Nephron progenitor cell (in vitro differentiated cells): ENCODE measurements around the gene CELA2A.

Experiments
- DNase-seq: peaks from one replicate; pipeline ENCODE4 v3.0.0; 2021
- H3K27ac Mint-ChIP-seq: 2 replicates; pipeline ENCODE4 v1.8.0; 2021; ENCODE audit warnings: mild to moderate bottlenecking, moderate library complexity, mixed read lengths
- H3K27me3 Mint-ChIP-seq: 2 replicates; pipeline ENCODE4 v1.8.0; 2021; ENCODE audit warnings: mild to moderate bottlenecking, low read depth, mixed read lengths; ENCODE audit not compliant: poor library complexity
- H3K36me3 Mint-ChIP-seq: 2 replicates; pipeline ENCODE4 v1.8.0; 2021; ENCODE audit warnings: low read depth, mixed read lengths
- H3K4me1 Mint-ChIP-seq: 2 replicates; pipeline ENCODE4 v1.8.0; 2021; ENCODE audit warnings: mixed read lengths
- H3K4me3 Mint-ChIP-seq: 2 replicates; pipeline ENCODE4 v1.8.0; 2021; ENCODE audit warnings: mild to moderate bottlenecking, moderate library complexity, mixed read lengths
- H3K9me3 Mint-ChIP-seq: 2 replicates; pipeline ENCODE4 v1.8.0; 2021; ENCODE audit warnings: mild to moderate bottlenecking, moderate library complexity, mixed read lengths
- CTCF ChIP-seq: fragments of 200-600 bp; sonication (generic); IDR thresholded peaks from 2 replicates; pipeline ENCODE4 v1.5.0; 2021; ENCODE audit warnings: antibody characterized with exemption

Gene CELA2A

GRCh38 chr1:15414445-15414983, 42.0 kb upstream of the CELA2A start:
- Mint-ChIP-seq H3K27me3 (peaks cover 15% of the 10 kb centered on the region), H3K27ac (no peak overlapping the region), H3K9me3 (no peaks in the 10 kb centered on the region), H3K4me1 (peaks cover 40% of the 10 kb centered on the region), H3K36me3 (no peaks in the 10 kb centered on the region), H3K4me3 (no peak overlapping the region)
- no peak for TF ChIP-seq CTCF
- DNase-seq, result no peak

GRCh38 chr1:15417059-15417934, 39.2 kb upstream of the CELA2A start:
- peaks cover 12% of the 10 kb centered on the region for H3K9me3 Mint-ChIP-seq
- H3K4me1 Mint-ChIP-seq, result peaks cover 28% of the 10 kb centered on the region
- H3K27me3 Mint-ChIP-seq, result peaks cover 8% of the 10 kb centered on the region
- DNase-seq, result no peak
- peaks cover 9% of the 10 kb centered on the region for H3K36me3 Mint-ChIP-seq
- TF ChIP-seq CTCF, result no peak
- no peak overlapping the region for H3K4me3 Mint-ChIP-seq
- peak overlapping the region; percentile 66 for H3K27ac Mint-ChIP-seq

GRCh38 chr1:15418806-15419515, 37.6 kb upstream of the CELA2A start:
- Mint-ChIP-seq H3K4me3 (no peak overlapping the region), H3K9me3 (peaks cover 12% of the 10 kb centered on the region), H3K36me3 (peaks cover 9% of the 10 kb centered on the region), H3K4me1 (peaks cover 24% of the 10 kb centered on the region), H3K27ac (peak overlapping the region; percentile 48), H3K27me3 (peaks cover 3% of the 10 kb centered on the region)
- TF ChIP-seq CTCF, result no peak
- DNase-seq, result no peak

GRCh38 chr1:15420853-15421465, 35.6 kb upstream of the CELA2A start:
- Mint-ChIP-seq H3K36me3 (peaks cover 9% of the 10 kb centered on the region), H3K9me3 (peaks cover 12% of the 10 kb centered on the region), H3K4me3 (no peak overlapping the region), H3K27me3 (no peaks in the 10 kb centered on the region), H3K27ac (no peak overlapping the region), H3K4me1 (peaks cover 25% of the 10 kb centered on the region)
- no peak for TF ChIP-seq CTCF
- no peak for DNase-seq

- peaks cover 9% of the 10 kb centered on the region for H3K36me3 Mint-ChIP-seq
- peaks cover 27% of the 10 kb centered on the region for H3K4me1 Mint-ChIP-seq
- peaks cover 12% of the 10 kb centered on the region for H3K9me3 Mint-ChIP-seq
- no peak overlapping the region for H3K27ac Mint-ChIP-seq
- TF ChIP-seq CTCF, result no peak
- H3K4me3 Mint-ChIP-seq, result no peak overlapping the region
- DNase-seq, result no peak
- no peaks in the 10 kb centered on the region for H3K27me3 Mint-ChIP-seq
Observed at GRCh38 chr1:15422871-15423270, 33.7 kb upstream of the CELA2A start.
